ENCODE measurements around the gene CCDC122.
"Not testable (repeated sequence)": the region's sequence is repeated elsewhere in the genome, so short reads cannot be mapped to it uniquely, and the experiment has no call there.

Gene CCDC122

DNA sequence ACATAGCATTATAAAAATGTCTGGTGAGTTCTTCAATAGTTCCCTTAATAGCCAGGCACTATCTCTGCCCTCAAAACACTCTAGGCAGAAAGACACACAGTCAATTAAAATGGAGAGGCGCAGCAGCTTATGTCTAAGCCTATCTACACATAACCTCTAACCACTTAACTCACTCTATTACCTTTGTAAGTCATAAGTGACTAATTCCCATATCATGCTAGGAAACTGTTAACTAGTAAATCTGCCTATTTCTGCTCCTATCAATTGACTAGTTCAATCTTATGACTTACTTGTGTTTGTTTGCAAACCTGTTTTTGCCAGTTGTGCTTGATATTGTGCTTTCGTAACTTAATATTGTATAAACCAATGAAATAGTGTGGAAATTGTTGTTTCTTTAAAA, 3.2 kb downstream of the CCDC122 start:
- no peak for DNase-seq

DNA sequence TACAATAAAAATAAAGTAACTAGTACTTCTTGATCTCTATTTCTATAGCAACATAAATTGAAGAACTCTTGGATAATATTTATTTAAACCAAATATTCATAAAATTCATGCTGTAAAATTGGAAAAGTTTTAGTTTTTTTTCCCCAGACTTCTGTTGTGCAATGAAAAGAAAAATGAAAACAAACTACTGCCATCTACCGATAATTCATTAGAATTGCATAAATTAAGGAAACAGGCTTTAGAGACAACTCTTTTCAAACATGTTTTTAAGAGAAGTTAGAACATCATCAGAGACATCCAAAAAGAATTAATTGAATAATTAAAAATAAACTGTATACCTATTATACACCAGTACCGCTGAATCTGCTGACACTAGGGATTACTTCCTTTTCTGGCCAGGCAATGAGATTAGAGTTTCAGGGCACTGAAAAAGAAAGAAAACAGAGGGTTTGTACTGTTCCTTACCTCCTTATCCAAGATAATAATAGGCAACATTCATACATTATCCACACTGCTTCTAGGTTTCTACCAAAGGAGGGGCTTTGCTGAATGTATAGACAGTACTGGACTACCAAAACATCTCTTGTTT, 4.9 kb downstream of the CCDC122 start:
- DNase-seq, result peak; percentile 20 to 73 (median 70)

DNA sequence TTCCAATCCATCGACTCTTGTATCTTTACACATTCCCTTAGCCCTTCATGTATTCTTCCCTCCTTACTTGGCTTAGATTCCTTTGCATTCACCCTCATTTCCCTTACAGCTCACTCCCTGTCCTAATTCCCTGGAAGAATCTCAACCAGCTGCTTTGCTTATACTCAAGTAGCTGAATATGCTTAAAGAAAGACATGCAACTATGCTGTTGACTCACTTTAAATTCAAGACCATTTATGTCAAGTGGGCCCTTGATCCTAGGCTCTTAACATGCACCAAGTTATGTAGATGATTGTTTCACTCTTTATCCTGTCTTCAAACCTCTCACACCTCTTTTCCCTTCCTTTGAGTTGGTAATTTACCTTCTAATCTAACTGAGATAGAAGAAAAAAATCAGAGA, 7.4 kb downstream of the CCDC122 start:
- DNase-seq, result no peak

DNA sequence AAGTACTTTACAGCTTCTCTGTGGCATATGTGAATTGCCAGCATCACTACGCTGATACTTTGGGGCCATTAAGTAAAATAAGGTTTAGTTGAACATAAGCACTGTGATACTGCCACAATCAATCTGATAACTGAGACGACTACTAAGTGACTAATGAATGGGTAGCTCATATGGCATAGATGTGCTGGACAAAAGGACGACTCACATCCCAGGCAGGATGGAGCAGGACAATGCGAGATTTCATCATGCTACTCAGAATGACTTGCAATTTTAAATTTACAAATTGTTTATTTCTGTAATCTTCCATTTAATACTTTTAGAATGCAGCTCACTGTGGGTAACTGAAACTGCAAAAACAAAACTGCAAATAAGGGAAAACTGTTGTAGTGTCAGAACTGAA, 13.6 kb downstream of the CCDC122 start:
- DNase-seq, result no peak

DNA sequence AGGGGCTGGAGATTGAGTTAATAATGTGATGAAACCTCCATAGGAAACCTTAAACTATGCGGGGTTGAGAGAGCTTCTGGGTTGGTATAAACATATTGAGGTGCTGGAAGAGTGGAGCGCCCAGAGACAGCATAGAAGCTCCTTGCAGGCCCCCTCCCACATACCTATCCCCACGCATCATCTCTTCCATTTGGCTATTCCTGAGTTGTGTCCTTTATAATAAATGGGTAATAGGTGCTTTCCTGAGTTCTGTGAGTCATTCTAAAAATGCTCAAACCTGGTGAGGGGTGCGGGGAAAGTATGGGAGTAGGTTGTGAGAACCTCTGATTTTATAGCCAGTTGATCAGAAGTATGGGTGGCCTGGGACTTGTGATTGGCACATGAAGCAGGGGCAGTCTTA, 14.6 kb downstream of the CCDC122 start:
- DNase-seq, result no peak

DNA sequence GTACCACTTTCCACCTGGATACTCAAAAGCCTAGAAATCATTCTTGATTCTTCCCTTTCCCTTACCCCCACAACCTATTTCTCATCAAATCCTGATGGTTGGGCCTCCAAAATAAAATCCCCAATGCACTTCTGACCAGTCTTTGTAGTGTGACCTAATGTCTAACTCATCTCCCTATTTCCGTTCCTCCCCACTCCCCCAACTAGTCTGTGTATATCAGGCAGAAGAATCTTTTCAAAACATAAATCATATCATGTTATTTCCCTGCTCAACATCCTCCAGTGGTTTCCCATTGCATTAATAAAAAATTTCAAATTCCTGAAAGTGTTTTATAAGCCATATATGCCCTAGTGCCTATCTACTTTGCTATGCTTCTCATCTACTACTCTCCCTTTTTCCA, 17.7 kb downstream of the CCDC122 start:
- no peak for DNase-seq

DNA sequence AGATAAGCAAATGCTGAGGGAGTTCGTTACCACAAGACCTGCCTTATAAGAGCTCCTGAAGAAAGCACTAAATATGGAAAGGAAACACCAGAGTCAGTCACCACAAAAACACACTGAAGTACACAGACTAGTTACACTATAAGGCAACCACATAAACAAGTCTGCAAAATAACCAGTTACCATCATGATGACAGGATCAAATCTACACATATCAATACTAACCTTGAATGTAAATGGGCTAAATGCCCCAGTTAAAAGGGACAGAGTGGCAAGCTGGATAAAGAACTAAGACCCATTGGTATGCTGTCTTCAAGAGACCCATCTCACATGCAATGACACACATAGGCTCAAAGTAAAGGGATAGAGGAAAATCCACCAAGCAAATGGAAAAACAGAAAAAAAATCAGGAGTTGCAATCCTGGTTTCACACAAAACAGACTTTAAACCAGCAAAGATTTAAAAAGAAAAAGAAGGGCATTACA, 26.6 kb downstream of the CCDC122 start:
- no peak for DNase-seq

DNA sequence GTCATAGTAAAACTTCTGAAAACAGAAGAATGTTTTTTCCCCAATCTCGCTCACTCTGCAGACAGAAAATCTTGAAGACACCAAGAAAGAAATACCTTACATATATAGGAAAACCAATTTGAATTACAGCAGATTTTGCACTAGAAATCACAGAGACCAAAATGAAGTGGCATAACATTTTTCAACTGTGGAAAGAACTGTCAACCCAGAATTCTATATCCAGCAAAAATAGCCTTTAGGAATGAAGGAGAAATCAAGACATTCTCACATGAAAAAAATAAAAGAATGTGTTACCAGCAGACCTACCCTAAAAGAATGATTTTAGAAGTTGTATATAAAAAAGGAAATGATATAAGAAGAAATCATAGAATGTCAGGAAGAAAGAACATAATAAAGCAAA, 28.7 kb downstream of the CCDC122 start:
- DNase-seq, result no peak

DNA sequence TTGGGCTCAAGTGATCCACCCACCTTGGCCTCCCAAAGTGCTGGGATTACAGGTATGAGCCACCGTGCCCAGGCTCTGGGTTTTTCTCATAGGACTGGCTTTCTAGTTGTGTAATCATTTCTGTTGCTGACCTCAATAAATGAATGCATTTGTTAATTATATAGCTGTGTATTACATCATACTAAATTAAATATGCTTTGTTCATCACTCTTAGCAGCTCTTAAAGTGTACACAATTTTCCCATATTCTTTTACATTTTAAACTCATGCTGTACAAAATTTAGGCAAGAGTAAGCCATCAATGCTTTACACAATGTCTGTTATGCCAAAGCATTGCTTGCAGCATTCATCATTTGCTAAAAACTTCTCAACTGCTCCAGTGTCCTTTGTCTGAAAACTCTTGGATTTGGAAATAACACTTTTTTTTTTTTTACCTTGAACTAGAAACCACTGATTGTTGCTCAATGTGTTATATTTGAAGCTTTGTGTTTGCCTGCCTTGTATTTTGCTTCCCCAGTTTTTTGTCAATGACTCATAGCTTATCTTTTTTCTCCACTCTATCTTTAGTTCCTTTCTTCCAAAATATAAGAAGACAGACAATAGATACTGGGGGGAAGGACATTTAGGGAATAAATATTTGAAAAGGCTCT, 31.4 kb downstream of the CCDC122 start:
- peak; percentile 28 to 81 (median 73) for DNase-seq

DNA sequence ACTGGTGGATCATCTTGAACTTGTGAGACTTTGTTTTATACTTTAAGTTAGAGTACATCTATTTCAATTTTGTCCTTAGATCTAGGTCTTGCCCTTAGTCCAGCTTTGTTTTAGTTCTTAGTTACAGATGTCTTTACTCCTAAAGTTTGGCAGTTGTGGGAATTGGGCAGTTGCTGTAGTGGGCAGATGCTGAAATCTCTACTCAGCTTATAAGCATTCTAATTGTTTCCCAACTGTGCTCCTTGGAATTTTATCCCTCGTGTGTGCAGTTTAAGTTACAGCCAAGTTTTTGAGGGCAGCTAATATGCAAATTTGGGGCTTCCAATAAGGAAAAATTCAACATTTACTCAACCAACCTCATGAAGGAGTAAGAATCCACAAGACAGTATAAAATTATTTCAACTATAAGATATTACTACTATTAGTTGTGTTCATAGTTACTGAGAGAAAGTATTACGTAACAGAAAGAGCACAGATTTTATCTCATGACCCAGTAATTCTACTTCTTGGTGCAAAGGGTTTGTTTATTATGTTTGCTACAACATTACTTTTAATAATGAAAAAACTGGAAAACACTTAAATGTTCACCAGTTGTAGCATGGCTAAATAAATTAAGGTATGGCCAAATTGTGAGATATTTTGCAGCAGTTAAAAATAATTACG, 32.9 kb downstream of the CCDC122 start:
- DNase-seq, result no peak

DNA sequence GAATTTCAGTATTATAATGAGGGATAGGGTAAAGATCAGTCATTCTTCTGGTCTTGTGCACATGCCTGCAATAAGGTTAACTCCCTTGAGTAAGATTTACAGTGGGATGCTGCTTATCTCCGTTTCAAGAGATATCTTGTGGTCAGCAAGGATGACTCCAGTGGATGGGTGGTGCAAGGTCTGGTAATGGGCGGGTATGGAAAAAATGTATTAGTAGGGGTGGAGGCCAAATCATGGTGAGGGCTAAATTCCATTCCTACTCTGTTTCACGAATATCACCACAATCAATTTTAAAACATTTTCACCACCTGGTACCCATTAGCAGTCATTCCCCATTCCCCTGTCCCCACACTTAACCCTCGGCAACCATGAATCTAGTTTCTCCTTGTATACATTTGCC, 40.6 kb downstream of the CCDC122 start:
- no peak for DNase-seq

DNA sequence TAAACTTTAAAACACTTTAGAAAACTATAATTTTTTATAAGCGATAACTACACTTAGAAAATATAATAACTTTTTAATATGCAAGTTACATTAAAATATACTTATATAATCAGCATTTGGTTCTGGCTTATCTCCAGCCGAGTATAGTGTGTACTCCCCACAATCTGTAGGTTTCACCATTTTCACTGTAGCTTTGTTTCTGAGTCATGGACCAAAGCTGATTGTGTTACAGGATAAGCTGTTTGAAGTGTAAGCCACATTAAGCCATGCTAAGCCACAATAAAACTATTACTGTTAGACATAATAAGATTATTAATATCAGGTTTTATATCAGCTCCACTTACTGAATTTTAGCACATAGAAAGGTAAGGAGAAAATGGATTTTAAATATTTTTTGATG, 43.8 kb downstream of the CCDC122 start:
- DNase-seq, result no peak

DNA sequence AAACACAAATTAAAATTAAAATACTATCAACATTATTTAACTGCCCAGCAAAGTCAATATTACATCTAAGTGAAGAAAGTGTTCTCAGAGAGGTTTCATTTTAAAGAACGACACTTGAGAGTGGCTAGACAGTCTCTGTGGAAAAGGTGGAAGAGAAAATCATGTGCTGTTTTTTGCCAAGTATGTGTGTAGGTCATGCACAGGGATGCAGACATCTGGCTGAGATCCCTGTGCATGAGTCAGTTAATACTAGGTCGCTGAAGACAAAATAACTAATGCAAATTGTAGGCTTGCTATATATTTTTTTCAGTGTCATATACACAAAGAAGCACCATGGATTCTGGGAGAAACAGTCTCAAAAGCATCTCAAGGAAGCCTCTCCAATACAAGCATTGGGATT, 48.5 kb downstream of the CCDC122 start:
- DNase-seq, result peak in 2 of 3 donors; percentile 5 to 12

DNA sequence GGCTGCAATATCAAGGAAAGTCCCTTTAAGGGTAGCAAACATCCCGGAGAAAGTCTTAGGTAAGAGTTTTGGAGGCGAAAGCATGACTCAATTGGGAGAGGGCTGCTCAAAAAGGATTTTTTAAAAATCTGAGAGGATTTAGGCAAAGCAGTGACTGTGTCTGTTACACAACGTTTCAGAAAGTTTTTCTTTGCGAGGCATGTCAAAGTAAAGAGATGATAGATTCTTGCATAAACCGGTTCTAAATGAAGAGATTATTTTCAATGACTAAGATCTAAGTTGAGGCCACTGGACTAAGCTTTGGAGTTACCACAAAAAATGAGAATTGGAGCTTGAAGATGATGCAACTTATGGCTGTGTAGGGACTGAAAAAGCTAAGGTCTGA, 49.1 kb downstream of the CCDC122 start:
- peak; percentile 86 to 97 (median 95) for DNase-seq

DNA sequence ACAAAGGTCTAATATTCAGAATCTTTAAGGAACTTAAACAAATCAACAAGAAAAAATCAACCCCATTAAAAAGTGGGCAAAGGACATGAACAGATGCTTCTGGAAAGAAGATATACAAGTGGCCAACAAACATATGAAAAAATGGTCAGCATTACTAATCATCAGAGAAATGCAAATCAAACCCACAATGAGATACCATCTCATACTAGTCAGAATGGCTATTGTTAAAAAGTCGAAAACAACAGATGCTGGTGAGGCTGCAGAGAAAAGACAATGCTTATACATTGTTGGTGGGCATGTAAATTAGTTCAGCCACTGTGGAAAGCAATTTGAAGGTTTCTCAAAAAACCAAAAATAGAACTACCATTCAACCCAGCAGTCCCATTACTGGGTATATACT, 54.9 kb downstream of the CCDC122 start:
- DNase-seq, result not testable (repeated sequence)

DNA sequence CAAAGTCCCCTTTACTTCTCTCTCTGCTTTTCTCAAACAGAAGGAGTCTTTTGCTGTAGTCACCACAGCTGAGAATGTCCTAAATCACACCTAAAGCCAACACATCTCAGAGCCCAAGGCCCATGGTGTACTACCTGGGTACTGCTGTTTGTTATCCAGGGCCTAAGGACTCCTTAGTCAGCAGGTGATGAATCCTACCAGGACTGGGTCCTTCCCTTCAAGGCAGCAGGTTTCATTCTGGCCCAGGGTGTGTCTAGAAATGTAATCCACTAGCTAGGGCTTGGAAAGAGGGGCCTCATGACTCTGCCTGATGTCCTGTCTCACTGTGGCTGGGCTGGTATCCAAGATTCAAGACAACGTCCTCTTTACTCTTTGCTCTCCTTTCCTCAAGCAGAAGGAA, 56.6 kb downstream of the CCDC122 start:
- no peak for DNase-seq

DNA sequence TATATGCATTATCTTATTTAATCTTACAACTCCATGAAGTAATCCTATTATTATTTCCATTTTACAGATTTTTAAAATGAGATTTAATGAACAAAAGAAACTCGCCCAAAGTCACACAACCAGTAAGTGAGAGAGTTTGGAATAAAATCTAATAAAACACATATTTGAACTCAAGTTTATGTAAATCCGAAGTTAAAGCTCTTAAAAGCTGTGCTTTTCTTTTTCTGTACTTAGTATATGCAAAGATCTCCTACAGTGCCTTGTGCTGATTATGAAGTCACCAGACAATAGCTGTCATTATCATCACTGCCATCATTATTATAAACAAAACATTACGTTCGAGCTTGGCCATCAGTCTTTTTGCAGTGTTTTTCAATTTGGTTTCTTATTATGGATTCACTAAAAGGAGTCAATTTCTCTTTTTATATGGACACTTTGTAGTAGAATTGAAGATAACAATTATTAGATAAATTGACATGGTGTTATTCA, 63.1 kb downstream of the CCDC122 start:
- no peak for DNase-seq

DNA sequence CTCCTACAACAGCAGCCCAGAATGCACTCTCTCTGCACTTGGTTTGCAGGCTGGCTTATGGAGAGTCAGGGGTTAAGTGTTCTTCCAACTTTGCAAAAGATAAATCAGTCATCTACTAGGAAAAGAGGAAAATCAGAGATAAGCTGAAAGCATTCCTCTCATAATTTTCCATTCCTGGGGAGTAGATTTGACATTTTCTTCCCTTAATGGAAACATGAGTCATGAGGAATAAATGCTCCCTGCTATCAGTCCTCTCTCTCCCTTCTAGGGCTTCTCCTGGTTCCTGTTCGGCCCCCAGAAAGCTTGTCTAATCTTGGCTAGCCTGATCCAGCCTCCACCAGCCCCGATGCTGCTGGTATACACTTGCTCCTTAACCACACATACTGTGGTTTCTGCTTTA, 64.3 kb downstream of the CCDC122 start:
- DNase-seq, result no peak

DNA sequence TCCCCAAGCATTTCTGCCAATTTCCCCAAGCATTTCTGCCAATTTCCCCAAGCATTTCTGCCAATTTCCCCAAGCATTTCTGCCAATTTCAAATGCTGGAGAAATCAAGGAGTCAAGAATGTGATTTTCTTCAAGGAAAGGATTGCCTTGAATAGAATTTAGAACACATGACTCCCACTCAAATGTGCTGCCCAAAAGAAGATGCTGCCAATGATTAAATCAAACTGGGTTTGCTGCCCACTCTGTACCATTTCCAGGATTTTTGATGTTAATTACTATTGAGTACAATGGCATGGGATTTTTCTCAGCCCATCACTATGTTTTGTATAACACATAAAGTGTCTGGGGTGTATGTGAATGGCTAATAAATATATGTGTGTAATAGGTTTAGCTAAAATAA, 70.9 kb downstream of the CCDC122 start:
- DNase-seq, result no peak

DNA sequence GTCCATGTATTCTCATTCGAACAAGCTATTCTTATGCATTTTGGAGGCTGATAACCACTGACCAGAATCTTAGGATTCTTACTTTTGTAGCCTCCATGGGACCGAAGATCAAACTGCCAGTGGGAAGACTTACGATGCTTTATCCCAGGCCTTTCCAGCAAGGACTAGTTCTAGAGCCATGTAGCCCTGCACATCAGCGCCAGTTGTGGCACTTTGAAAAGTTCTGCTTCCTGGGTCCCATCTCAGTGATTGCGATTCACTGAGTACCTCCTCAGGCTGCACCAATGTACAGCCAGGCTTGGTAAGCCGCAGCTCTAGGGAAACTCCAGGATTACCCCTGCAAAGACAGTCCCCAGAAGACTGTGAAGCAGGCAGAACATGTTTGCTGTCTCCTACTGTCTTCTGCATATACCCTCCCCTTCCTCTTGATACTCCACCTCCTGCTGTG, 73.8 kb downstream of the CCDC122 start:
- peak in 1 of 3 donors; percentile 20 for DNase-seq

DNA sequence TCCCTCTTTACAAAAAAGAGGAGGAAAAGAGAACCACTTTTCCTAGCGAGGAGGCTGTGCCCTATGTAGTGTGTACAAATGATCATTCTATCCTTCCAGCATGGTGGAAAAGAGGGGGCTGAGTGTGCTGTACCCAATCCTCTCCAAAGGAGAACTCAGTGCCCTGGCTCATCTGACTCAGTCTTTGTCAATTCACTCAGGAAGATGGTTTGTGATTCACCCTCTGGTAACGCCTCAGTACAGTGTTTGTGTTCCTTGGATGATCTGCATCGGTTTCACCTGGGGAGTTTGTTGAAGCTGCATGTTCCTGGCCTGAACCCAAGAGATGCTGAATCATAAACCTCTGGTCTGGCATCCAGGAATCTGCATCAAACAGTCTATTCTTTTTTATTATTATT, 74.5 kb downstream of the CCDC122 start:
- DNase-seq, result peak; percentile 58 to 79 (median 72)

DNA sequence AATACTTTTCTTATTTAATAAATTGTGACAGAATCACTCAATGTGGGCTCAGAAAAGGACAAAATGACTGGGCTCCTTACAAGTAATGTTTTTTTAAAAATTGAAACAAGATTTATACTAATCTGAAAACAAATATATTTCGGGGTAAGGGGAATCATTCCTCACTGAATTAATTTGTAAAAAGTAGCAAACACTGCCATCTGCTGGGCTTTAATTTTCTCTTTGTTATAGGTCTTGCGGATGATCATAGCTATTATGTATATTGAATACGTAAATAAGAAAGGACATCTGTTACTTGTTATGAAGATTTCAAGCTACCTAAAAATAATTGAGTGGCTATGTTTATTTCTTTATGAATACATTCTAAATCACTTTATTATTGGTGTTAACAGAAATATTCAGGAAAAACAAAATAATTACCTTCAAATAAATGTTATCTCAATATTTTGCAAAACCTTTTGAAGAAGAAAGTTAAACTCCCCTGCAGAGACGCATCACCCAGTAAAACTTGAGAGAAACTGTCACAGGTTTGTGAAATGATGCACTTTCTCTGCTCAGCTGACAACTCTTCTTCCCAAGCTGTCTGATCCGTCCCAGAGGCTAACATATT, 75.0 kb downstream of the CCDC122 start:
- DNase-seq, result peak; percentile 75 to 84 (median 82)

DNA sequence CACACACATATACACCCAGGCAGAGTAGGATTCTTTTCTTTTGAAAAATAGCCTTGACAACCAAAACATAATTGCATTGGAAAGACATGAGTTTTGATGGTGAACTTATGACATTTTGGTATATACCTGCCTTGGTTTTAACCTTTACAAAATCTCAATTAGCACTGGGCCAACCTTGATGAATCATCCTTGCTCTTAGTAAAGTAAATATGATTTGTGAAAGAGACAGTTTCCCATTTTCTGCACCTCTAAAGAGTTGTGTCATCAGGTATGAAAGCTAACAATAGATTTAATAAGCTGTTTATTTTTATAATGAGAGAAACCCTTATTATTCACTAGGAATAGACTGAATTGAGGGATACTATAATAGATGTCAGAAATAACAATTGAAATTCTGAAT, 77.0 kb downstream of the CCDC122 start:
- DNase-seq, result no peak

DNA sequence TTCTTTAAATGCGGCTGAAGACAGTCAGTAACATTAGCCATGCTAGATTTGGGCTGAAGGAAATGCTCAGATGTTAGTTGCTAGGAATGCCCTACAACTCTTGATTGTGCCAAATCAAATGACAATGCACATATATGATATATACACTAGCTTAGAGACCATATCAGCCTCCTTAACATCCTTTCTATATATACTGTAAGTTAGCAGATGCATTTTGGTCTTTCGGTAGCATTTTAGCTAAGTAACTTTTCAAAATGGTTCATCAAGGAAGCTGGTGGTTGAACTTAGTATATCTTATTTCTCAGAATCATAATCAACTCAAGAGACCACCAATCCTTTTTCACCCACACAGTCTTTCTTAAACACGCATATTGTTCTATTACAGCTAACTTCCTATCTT, 78.7 kb downstream of the CCDC122 start:
- DNase-seq, result no peak
